Ovary (tissue), 3 donors: ENCODE data around the gene MROH2A.
"Not testable (repeated sequence)": the region's sequence is repeated elsewhere in the genome, so short reads cannot be mapped to it uniquely, and the experiment has no call there.

Source experiments
- CTCF ChIP-seq, 3 donors: fragments of 450-650 bp in 2 of 3; fragments of 200-600 bp in 1 of 3; IDR thresholded peaks; one replicate each; pipeline versions ENCODE4 v1.5.1 to v1.8.0; 2016 to 2022; ENCODE audit warnings: antibody characterized with exemption in 3 of 3, mild to moderate bottlenecking in 1 of 3
- EP300 ChIP-seq: sonication (generic); formaldehyde crosslinking; IDR thresholded peaks from one replicate; pipeline ENCODE4 v1.6.1; 2017; ENCODE audit warnings: antibody characterized with exemption
- POLR2A ChIP-seq: fragments of 450-650 bp; IDR thresholded peaks from one replicate; pipeline ENCODE4 v1.6.1; 2017; ENCODE audit warnings: antibody characterized with exemption, mild to moderate bottlenecking, moderate library complexity
- donor health status: DM: no; HTN: no; CAD: no.

DNA sequence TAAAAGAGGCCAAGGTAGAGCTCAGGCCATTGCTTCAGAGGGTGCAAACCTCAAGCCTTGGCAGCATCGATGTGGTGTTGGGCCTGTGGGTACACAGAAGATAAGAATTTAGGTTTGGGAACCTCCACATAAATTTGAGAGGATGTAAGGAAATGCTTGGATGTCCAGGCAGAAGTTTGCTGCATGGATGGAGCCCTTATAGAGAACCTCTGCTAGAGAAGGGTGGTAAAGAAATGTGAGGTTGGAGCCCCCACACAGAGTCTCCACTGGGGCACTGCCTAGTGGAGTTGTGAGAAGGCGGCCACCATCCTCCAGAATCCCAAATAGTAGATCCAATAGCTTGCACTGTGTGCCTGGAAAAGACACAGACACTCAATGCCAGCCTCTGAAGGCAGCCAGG is 27.4 kb upstream of the MROH2A start:
- not testable (repeated sequence) for TF ChIP-seq POLR2A; CTCF (IDR thresholded peaks at IDR 0.05); EP300
